GM18907 (cell line): Measurements from ENCODE around the gene CEACAM19.
"Not testable (repeated sequence)": the region's sequence is repeated elsewhere in the genome, so short reads cannot be mapped to it uniquely, and the experiment has no call there.

Experiments
- ATAC-seq: cut with Tn5 transposase; IDR thresholded peaks from one replicate; pipeline ENCODE4 v1.9.1; 2021; ENCODE audit warnings: mild to moderate bottlenecking, moderate library complexity; ENCODE audit not compliant: unreplicated experiment

Gene CEACAM19

DNA sequence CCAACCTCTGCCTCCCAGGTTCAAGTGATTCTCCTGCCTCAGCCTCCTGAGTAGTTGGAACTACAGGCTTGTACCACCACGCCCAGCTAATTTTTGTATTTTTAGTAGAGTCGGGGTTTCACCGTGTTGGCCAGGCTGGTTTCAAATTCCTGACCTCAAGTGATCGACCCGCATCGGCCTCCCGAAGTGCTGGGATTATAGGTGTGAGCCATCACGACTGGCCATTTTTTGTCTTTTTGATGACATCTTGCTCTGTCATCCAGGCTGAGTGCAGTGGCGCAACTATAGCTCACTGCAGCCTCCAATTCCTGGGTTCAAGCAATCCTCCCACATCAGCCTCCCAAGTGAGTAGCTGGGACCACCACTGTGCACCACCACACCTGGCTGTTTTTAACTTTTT is 49.1 kb downstream of the CEACAM19 start:
- ATAC-seq = not testable (repeated sequence)

- no peak for ATAC-seq
Observed at GRCh38 chr19:44720945-44721344, 49.7 kb downstream of the CEACAM19 start.

GRCh38 chr19:44721369-44721768 is 50.1 kb downstream of the CEACAM19 start:
- ATAC-seq = not testable (repeated sequence)

DNA sequence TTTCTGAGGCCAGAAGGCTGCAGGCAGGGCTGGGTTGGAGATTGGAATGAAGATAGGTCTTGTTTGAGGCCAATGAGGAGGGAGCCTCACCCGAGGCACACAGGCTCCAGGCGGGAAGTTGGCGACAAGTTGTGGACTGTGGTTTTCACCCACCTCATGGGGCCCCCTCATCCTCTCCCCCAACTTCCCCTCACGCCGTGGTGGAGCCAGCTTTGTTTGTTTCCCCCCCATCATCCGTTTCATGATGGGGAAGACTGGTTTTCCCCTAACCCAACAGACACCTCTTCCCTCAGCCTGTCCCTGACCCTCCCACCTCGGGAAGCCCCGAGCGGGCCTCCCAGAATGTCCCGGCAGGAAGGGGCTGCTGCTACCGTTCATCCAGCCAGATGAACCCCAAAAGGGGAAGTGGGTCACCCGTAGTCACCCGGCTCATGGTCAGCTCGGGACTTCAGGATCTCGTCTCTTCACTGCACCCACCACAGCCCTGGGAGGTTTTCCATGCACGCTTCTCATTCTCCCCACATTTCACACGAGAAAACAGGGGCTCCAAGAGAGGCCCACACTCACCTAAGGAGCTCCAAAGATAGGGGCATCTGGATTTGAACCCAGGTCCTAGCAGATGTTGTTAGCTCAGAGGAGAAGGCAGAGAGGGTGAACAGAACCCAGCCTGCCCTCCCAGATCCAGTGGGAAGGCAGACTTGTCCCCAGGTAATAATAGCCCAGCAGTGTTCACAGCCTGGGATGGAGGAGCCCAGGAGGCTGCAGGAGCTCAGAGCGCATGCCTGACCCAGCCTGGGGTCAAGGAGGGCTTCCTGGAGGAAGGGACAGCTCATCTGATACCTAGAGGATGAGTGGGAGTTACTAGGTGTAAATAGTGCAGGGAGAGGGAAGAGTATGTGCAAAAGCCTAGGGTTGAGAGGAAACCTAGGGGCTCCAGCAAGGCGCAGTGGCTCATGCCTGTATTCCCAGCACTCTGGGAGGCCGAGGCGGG is 51.1 kb downstream of the CEACAM19 start:
- ATAC-seq = peak; percentile 34

DNA sequence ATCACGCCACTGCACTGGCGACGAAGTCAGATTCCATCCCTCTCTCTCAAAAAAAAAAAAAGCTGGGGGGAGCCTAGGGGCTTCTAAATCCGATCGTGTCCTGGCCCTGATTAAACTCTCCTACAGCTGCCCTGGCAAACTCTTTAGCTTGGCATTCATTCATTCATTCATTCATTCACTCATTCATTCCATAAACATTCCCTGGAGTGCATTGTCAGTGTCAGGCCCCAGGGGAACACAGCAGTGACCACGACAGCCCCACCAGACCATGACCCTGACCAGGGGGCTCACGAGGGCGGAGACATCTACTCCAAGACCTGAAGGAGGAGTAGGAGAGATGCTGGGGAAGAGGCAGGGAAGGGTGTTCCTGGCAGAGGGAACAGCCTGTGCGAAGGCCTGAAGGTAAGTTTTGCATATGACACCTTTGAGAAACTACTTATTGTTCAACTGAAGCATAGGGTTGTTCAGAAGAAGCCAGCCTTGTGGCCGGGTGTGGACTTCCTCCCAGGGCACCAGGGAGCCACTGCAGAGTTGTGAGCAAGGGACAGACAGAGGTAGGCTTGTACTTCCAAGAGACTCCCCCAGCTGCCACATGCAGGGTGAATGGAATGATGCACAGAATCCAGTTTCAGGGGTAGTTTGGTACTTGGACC is 52.1 kb downstream of the CEACAM19 start:
- ATAC-seq = no peak

DNA sequence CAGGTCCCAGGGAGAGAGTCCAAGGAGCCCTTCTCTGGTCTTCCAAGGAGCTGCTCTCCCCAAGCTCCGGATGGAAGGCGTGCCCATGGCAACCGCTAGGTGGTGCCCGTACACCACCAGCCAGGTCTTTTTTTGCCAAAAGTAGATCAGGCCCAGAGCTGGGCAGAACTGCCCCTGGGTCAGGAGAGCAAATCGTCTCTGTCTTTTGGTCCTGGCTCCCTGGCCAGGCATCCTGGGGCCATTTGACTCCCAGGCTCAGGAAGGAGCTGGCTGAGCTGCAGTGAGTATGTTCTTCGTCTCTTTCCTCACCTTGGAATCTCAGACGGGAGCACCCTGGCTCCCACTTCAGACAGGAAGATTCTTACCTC is 52.7 kb downstream of the CEACAM19 start:
- ATAC-seq = no peak

DNA sequence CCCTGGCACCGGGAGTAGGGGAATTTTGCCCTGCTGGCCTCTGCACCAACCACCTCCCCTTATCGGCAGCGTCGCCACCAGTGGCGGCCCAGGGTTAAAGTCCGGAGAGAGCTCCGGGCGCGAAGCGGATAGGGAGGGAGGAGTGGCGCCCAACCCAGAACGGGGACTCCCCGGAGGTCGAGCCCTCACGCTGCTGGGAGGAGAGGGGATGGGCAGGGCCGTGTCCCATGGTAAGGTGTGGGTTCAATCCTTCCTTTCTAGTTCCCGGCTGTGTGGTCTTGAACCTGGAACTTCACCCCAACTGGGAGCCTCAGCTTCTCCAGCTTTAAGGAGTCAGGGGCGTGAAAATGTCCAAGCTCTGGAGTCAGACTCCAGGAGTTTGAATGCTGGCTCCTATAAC is 54.0 kb downstream of the CEACAM19 start:
- ATAC-seq = no peak

DNA sequence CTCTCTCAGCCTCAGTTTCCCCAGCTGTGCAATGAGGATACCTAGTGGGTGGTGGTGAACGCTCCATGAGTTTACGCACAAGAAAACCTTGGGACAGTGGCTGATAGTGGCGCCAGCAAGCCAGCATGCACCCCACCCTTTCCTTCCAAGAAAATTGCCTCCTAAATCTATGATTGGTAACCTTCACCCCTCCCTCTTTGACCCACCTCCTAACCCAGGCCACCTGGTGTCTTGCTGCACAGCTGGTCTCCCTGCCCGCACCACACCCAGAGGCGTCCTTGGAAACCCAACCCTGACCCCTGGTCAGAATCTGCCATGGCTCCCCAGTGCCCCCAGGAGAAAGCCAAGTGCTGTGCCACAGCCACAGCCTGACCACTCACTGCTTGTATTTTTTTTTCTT is 54.4 kb downstream of the CEACAM19 start:
- no peak for ATAC-seq

- ATAC-seq = no peak
Observed at GRCh38 chr19:44726465-44726864, 55.2 kb downstream of the CEACAM19 start.

DNA sequence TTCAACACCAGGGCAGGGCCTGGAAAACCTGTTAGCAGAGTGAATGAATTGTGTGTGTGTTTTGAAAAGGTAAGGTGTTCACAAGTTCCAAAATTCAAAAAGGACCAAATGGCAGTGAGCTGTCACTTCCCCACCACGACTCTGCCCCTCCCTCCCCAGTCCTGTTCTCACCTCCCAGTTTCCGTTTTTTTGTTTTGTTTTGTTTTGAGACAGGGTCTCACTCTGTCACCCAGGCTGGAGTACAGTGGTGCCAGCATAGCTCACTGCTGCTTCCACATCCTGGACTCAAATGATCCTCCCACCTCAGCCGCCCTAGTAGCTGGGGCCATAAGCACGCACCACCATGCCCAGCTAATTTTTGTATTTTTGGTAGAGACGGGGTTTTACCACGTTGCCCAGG is 56.9 kb downstream of the CEACAM19 start:
- no peak for ATAC-seq

DNA sequence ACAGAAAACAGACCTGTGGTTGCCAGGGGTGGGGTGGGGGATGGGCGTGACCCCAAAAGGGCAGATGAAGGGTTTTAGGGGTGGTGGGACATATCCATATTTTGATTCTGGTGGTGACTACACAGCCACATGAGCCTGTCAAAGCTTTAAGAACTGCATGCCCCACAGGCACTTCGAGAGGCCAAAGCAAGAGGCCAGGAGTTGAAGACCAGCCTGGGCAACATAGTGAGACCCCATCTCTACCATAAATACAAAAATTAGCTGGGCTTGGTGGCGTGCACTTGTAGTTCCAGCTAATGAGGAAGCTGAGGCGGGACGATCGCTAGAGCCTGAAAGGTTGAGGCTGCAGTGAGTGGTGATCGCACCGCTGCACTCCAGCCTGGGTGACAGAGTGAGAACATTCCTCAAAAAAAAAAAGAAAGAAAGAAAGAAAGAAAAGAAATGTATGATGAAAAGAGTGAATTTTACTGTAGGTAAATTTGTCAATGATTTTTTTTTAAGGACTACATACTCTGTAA is 58.3 kb downstream of the CEACAM19 start:
- ATAC-seq = no peak

DNA sequence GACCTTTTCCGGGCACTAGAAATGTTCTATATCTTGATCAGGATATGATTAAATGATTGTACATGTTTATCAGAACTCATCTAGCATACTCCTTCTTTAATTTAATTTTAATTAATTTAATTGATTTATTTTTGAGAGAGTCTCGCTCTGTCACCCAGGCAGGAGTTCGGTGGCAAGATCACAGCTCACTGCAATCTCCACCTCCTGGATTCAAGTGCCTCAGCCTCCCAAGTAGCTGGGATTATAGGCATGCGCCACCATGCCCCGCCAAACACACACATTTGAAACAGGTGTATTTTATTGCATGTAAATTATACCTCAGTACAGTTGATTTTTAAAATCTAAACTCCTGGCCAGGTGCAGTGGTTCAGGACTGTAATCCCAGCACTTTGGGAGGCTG is 59.8 kb downstream of the CEACAM19 start:
- ATAC-seq = no peak

- ATAC-seq = no peak
Observed at GRCh38 chr19:44731622-44732021, 60.3 kb downstream of the CEACAM19 start.

DNA sequence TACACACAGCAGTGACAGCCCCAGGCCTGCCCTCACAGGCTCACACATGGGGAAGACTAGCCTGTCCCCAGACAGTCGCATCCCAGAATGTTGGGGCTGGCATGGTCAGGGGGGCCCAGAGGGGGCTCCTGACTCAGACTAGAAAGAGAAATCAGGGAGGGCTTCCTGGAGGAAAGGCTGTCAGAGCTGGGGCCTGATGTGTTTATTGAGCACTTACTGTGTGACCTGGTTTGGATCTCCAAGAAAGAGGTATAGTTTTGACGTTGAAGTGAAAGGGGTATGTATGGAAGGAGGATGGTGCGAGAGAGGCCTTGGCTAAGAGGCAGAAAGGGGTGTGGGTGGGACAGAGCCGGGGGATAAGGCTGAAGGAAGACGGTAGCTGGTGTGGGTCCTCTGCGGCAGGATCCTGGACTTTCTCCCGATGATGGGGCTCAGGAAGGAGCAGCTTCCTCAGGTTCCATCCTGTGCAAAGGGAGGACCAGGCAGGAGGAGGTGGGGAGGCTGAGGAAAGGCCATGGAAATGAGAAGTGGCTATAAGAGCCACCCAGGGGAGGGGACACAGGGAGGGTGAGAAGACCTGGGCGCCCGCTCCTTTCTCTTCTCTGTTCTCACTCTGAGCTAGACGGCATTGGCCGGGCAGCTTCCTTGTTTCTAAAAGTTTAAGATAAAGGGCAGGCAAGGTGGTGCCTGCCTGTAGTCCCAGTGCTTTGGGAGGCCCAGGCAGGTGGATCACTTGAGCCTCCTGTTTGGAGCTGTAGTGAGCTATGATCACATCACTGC is 61.1 kb downstream of the CEACAM19 start:
- no peak for ATAC-seq
